Prostate gland (tissue), 2 donors: ENCODE data around the gene SIPA1L3. TPM values are rescaled to one million over a fixed set of nuclear protein-coding genes. Genes with fewer than 3 reads are reported as not detected.
A peak's percentile ranks its signal among the peaks of the same experiment; 100 is the strongest.

Experiments
- DNase-seq: peaks from one replicate; pipeline ENCODE4 v3.0.0-alpha.2; 2019; ENCODE audit warnings: low spot score
- H3K27ac ChIP-seq, 2 donors: fragments of 200-600 bp; sonication (generic); 2 replicates each; pipeline ENCODE4 v1.5.1; 2017 to 2019
- H3K27me3 ChIP-seq: fragments of 200-600 bp; sonication (generic); replicated peaks from 2 replicates; pipeline ENCODE4 v1.5.1; 2019; ENCODE audit not compliant: insufficient read depth
- H3K36me3 ChIP-seq, 2 donors: fragments of 200-600 bp; sonication (generic); 1 replicate in 1 of 2; 2 replicates in 1 of 2; pipeline versions ENCODE4 v1.5.1 to v1.8.1; 2017 to 2019
- H3K4me1 ChIP-seq: fragments of 200-600 bp; sonication (generic); replicated peaks from 2 replicates; pipeline ENCODE4 v1.5.1; 2019
- H3K4me3 ChIP-seq, 2 donors: fragments of 200-600 bp; sonication (generic); 2 replicates each; pipeline ENCODE4 v1.5.1; 2017 to 2019
- H3K9me3 ChIP-seq: fragments of 200-600 bp; sonication (generic); 2 replicates; pipeline ENCODE4 v1.5.1; 2017
- CTCF ChIP-seq, 4 experiments: fragments of 200-600 bp in 2 of 4; fragments of 450-650 bp in 2 of 4; sonication (generic) in 2 of 4; IDR thresholded peaks; 1 replicate in 3 of 4; 2 replicates in 1 of 4; pipeline ENCODE4 v1.5.1; 2016 to 2019; ENCODE audit warnings: antibody characterized with exemption in 4 of 4, mild to moderate bottlenecking in 2 of 4, moderate library complexity in 2 of 4
- POLR2A ChIP-seq: fragments of 450-650 bp; IDR thresholded peaks from one replicate; pipeline ENCODE4 v1.6.1; 2016; ENCODE audit warnings: antibody characterized with exemption, mild to moderate bottlenecking
- POLR2AphosphoS5 ChIP-seq: sonication (generic); formaldehyde crosslinking; IDR thresholded peaks from one replicate; pipeline ENCODE4 v1.6.1; 2017; ENCODE audit warnings: antibody characterized with exemption
- WGBS: methylation state at CpG from one replicate; pipeline ENCODE4 v1.1.5; 2018; 5-methylcytosine and 5-hydroxymethylcytosine counted together
- intact Hi-C: fragments of 100-400 bp; cut with DNase I; formaldehyde crosslinking; loops from one replicate; pipeline ENCODE4 v1.14.2; 2022
- total RNA-seq, 2 donors: library from RNA; depleted of rRNA; stranded (reverse); fragments of >200 nt; gene quantifications; one replicate each; pipeline ENCODE4 v1.1.0, GENCODE V29; 2016

The SIPA1L3 gene
- total RNA-seq, 2 donors from 2014 or later, result 48.8 to 63.5 TPM

GRCh38 chr19:38245826-38246498 lies 339.0 kb downstream of the SIPA1L3 start:
- intact Hi-C loops, result loop anchor here (2.0 kb wide), 1 partner anchor 89 kb away; the partner anchor contains the start of gene CATSPERG
- no peak overlapping the region for H3K27ac ChIP-seq

GRCh38 chr19:38247126-38247525 lies 340.1 kb downstream of the SIPA1L3 start:
- H3K36me3 ChIP-seq, result no peaks in the 10 kb centered on the region
- no peak overlapping the region for H3K27ac ChIP-seq
- no peaks in the 10 kb centered on the region for H3K27me3 ChIP-seq
- intact Hi-C loops, result no loop called here
- no peaks in the 10 kb centered on the region for H3K4me1 ChIP-seq
- 72% methylated on average over 5 of the region's 5 CpGs for WGBS
- DNase-seq, result no peak
- no peak overlapping the region for H3K4me3 ChIP-seq
- H3K9me3 ChIP-seq, result no peaks in the 10 kb centered on the region
- TF ChIP-seq POLR2A (no peak), CTCF (IDR thresholded peaks at IDR 0.05) (no peak), POLR2AphosphoS5 (no peak)

More at GRCh38 chr19:38245826-38246498, 339.0 kb downstream of the SIPA1L3 start:
- no peaks in the 10 kb centered on the region for H3K9me3 ChIP-seq
- no peaks in the 10 kb centered on the region for H3K4me1 ChIP-seq
- no peaks in the 10 kb centered on the region for H3K27me3 ChIP-seq
- 62% methylated on average over 14 of the region's 14 CpGs for WGBS
- H3K36me3 ChIP-seq, result no peaks in the 10 kb centered on the region
- H3K4me3 ChIP-seq, result no peak overlapping the region
- no peak for DNase-seq
- no peak for TF ChIP-seq POLR2AphosphoS5
- TF ChIP-seq POLR2A, result no peak
- TF ChIP-seq CTCF (IDR thresholded peaks at IDR 0.05), result no peak

GRCh38 chr19:38247734-38248268 lies 340.8 kb downstream of the SIPA1L3 start:
- H3K27ac ChIP-seq, result no peak overlapping the region
- WGBS, result 82% methylated on average over 9 of the region's 9 CpGs
- DNase-seq, result no peak
- H3K9me3 ChIP-seq, result no peaks in the 10 kb centered on the region
- TF ChIP-seq CTCF (IDR thresholded peaks at IDR 0.05) (no peak), POLR2A (no peak)
- no peaks in the 10 kb centered on the region for H3K27me3 ChIP-seq
- intact Hi-C loops, result no loop called here
- H3K4me3 ChIP-seq, result no peak overlapping the region
- H3K4me1 ChIP-seq, result no peaks in the 10 kb centered on the region
- no peaks in the 10 kb centered on the region for H3K36me3 ChIP-seq

GRCh38 chr19:38248421-38248820 lies 341.4 kb downstream of the SIPA1L3 start:
- Histone ChIP-seq H3K9me3 (no peaks in the 10 kb centered on the region), H3K27ac (no peak overlapping the region), H3K27me3 (no peaks in the 10 kb centered on the region), H3K4me3 (no peak overlapping the region), H3K4me1 (no peaks in the 10 kb centered on the region), H3K36me3 (no peaks in the 10 kb centered on the region)
- intact Hi-C loops, result no loop called here
- no peak for DNase-seq
- TF ChIP-seq POLR2A (no peak), CTCF (IDR thresholded peaks at IDR 0.05) (no peak), POLR2AphosphoS5 (no peak)
- WGBS, result 89% methylated on average over 6 of the region's 7 CpGs

GRCh38 chr19:38250428-38250820 lies 343.4 kb downstream of the SIPA1L3 start:
- no peak for DNase-seq
- intact Hi-C loops, result loop anchor here (5.0 kb wide), 1 partner anchor 67 kb away; the partner anchor contains the start of genes KCNK6 and YIF1B
- Histone ChIP-seq H3K27me3 (no peaks in the 10 kb centered on the region), H3K4me3 (no peak overlapping the region), H3K36me3 (no peaks in the 10 kb centered on the region), H3K27ac (peak overlapping the region; percentile 79 to 89), H3K4me1 (no peaks in the 10 kb centered on the region), H3K9me3 (no peaks in the 10 kb centered on the region)
- no peak for TF ChIP-seq POLR2A
- no peak for TF ChIP-seq POLR2AphosphoS5
- no peak for TF ChIP-seq CTCF (IDR thresholded peaks at IDR 0.05)
